Measurements from ENCODE around the gene SH3PXD2A.

Gene SH3PXD2A

GRCh38 chr10:103666762-103667150 is 188.6 kb downstream of the SH3PXD2A start:
- H3K4me1 ChIP-seq, result peaks cover 20% of the 10 kb centered on the region
- peaks cover 4% of the 10 kb centered on the region for H3K27me3 ChIP-seq (ENCODE audit: control insufficient read depth, insufficient read depth, low read length)
- TF ChIP-seq CTCF (IDR thresholded peaks at IDR 0.05), result no peak
- no peaks in the 10 kb centered on the region for H3K9me3 ChIP-seq (ENCODE audit: control insufficient read depth, low read length)
- no peaks in the 10 kb centered on the region for H3K36me3 ChIP-seq (ENCODE audit: control insufficient read depth, insufficient read depth, low read length)
- H3K79me2 ChIP-seq, result peaks cover 12% of the 10 kb centered on the region
- no peak overlapping the region for H3K27ac ChIP-seq
- no peak overlapping the region for H2AFZ ChIP-seq
- no peak overlapping the region for H3K9ac ChIP-seq
- H3K4me3 ChIP-seq (ENCODE audit: low read depth, low read length), result no peak overlapping the region
- no peak overlapping the region for H3K4me2 ChIP-seq (ENCODE audit: low read length)

GRCh38 chr10:103666087-103666761 is 189.2 kb downstream of the SH3PXD2A start:
- Histone ChIP-seq H3K36me3 (ENCODE audit: control insufficient read depth, insufficient read depth, low read length) (no peaks in the 10 kb centered on the region), H3K79me2 (peaks cover 12% of the 10 kb centered on the region), H3K4me1 (peaks cover 20% of the 10 kb centered on the region), H3K9ac (no peak overlapping the region), H3K4me3 (ENCODE audit: low read depth, low read length) (no peak overlapping the region), H3K27me3 (ENCODE audit: control insufficient read depth, insufficient read depth, low read length) (peaks cover 4% of the 10 kb centered on the region), H2AFZ (no peak overlapping the region), H3K27ac (no peak overlapping the region), H3K9me3 (ENCODE audit: control insufficient read depth, low read length) (no peaks in the 10 kb centered on the region), H3K4me2 (ENCODE audit: low read length) (no peak overlapping the region)
- TF ChIP-seq CTCF (IDR thresholded peaks at IDR 0.05), result peak; percentile 44

- no peaks in the 10 kb centered on the region for H3K9me3 ChIP-seq (ENCODE audit: control insufficient read depth, low read length)
- no peak overlapping the region for H3K4me3 ChIP-seq (ENCODE audit: low read depth, low read length)
- TF ChIP-seq CTCF (IDR thresholded peaks at IDR 0.05), result no peak
- H3K4me2 ChIP-seq (ENCODE audit: low read length), result no peak overlapping the region
- peaks cover 12% of the 10 kb centered on the region for H3K79me2 ChIP-seq
- peaks cover 20% of the 10 kb centered on the region for H3K4me1 ChIP-seq
- no peak overlapping the region for H3K9ac ChIP-seq
- no peak overlapping the region for H3K27ac ChIP-seq
- no peak overlapping the region for H2AFZ ChIP-seq
- peaks cover 4% of the 10 kb centered on the region for H3K27me3 ChIP-seq (ENCODE audit: control insufficient read depth, insufficient read depth, low read length)
- H3K36me3 ChIP-seq (ENCODE audit: control insufficient read depth, insufficient read depth, low read length), result no peaks in the 10 kb centered on the region
Observed at GRCh38 chr10:103665162-103665889, 190.1 kb downstream of the SH3PXD2A start.

GRCh38 chr10:103663802-103664201 is 191.6 kb downstream of the SH3PXD2A start:
- H3K27me3 ChIP-seq (ENCODE audit: control insufficient read depth, insufficient read depth, low read length), result peaks cover 4% of the 10 kb centered on the region
- H3K4me3 ChIP-seq (ENCODE audit: low read depth, low read length), result no peak overlapping the region
- peaks cover 12% of the 10 kb centered on the region for H3K79me2 ChIP-seq
- no peak overlapping the region for H3K27ac ChIP-seq
- peak overlapping the region; percentile 11 for H2AFZ ChIP-seq
- TF ChIP-seq CTCF (IDR thresholded peaks at IDR 0.05), result no peak
- no peak overlapping the region for H3K9ac ChIP-seq
- no peaks in the 10 kb centered on the region for H3K9me3 ChIP-seq (ENCODE audit: control insufficient read depth, low read length)
- H3K4me1 ChIP-seq, result peaks cover 16% of the 10 kb centered on the region
- H3K4me2 ChIP-seq (ENCODE audit: low read length), result no peak overlapping the region
- no peaks in the 10 kb centered on the region for H3K36me3 ChIP-seq (ENCODE audit: control insufficient read depth, insufficient read depth, low read length)

Data from parathyroid adenoma (tissue), 2 donors.